Uterus (tissue), 4 donors: ENCODE measurements around the gene IQCE. TPM values are rescaled to one million over a fixed set of nuclear protein-coding genes. Genes with fewer than 3 reads are reported as not detected.

Experiments used
- DNase-seq, 2 donors: peaks; one replicate each; pipeline ENCODE4 v3.0.0-alpha.2; 2019 to 2020
- H3K27ac ChIP-seq, 2 donors: fragments of 200-600 bp; sonication (generic); 1 replicate in 1 of 2; 2 replicates in 1 of 2; pipeline ENCODE4 v1.5.1; 2016 to 2018
- H3K27me3 ChIP-seq, 2 donors: fragments of 200-600 bp; sonication (generic); one replicate each; pipeline ENCODE4 v1.5.1; 2018 to 2019; ENCODE audit warnings: control low read depth in 1 of 2
- H3K36me3 ChIP-seq, 2 donors: fragments of 200-600 bp; sonication (generic); one replicate each; pipeline ENCODE4 v1.5.1; 2019; ENCODE audit warnings: control low read depth in 1 of 2
- H3K4me1 ChIP-seq, 2 donors: fragments of 200-600 bp; sonication (generic); one replicate each; pipeline ENCODE4 v1.5.1; 2018 to 2019; ENCODE audit warnings: control low read depth in 1 of 2
- H3K4me3 ChIP-seq, 2 donors: fragments of 200-600 bp; sonication (generic); 1 replicate in 1 of 2; 2 replicates in 1 of 2; pipeline ENCODE4 v1.5.1; 2018 to 2019; ENCODE audit warnings: mild to moderate bottlenecking in 1 of 2
- H3K9me3 ChIP-seq, 2 donors: fragments of 200-600 bp; sonication (generic); one replicate each; pipeline ENCODE4 v1.5.1; 2019; ENCODE audit warnings: control low read depth in 1 of 2
- CTCF ChIP-seq, 4 experiments: fragments of 200-600 bp in 2 of 4; fragments of 450-650 bp in 2 of 4; sonication (generic) in 2 of 4; IDR thresholded peaks; one replicate each; pipeline ENCODE4 v1.5.1; 2016 to 2019; ENCODE audit warnings: antibody characterized with exemption in 4 of 4, mild to moderate bottlenecking in 2 of 4, moderate library complexity in 1 of 4
- POLR2A ChIP-seq, 2 donors: fragments of 450-650 bp; IDR thresholded peaks; one replicate each; pipeline ENCODE4 v1.6.1; 2016; ENCODE audit warnings: antibody characterized with exemption in 2 of 2, mild to moderate bottlenecking in 1 of 2, moderate library complexity in 1 of 2
- intact Hi-C: fragments of 100-400 bp; cut with DNase I; formaldehyde crosslinking; loops from one replicate; pipeline ENCODE4 v1.15.1; 2023; ENCODE audit warnings: low total_unique reads
- total RNA-seq, 4 donors: library from RNA; depleted of rRNA in 3 of 4; stranded (reverse); fragments of >200 nt in 3 of 4; gene quantifications; one replicate each; pipeline versions ENCODE4 v1.1.0 to v1.2.4, GENCODE V29; 2014 to 2023
- donor health status: DM: yes; HTN: yes; CAD: no.

Gene IQCE
- total RNA-seq, 4 donors from 2014 or later = 6.8 to 28.0 (median 16.9) TPM

GRCh38 chr7:2637066-2637471 lies 78.3 kb downstream of the IQCE start:
- Histone ChIP-seq H3K27ac (no peak overlapping the region), H3K9me3 (no peaks in the 10 kb centered on the region), H3K27me3 (no peaks in the 10 kb centered on the region), H3K36me3 (no peaks in the 10 kb centered on the region), H3K4me3 (no peak overlapping the region), H3K4me1 (peaks cover 6 to 40% of the 10 kb centered on the region in 2 donors)
- intact Hi-C loops = no loop called here
- no peak for TF ChIP-seq CTCF (IDR thresholded peaks at IDR 0.05)
- no peak for TF ChIP-seq POLR2A (IDR thresholded peaks at IDR 0.05)
- DNase-seq = no peak

- H3K27ac ChIP-seq = peak overlapping the region in 1 of 2 donors; percentile 0
- H3K27me3 ChIP-seq = no peaks in the 10 kb centered on the region
- H3K9me3 ChIP-seq = no peaks in the 10 kb centered on the region
- intact Hi-C loops = no loop called here
- H3K36me3 ChIP-seq = no peaks in the 10 kb centered on the region
- no peak for TF ChIP-seq CTCF (IDR thresholded peaks at IDR 0.05)
- TF ChIP-seq POLR2A (IDR thresholded peaks at IDR 0.05) = no peak
- H3K4me3 ChIP-seq = no peak overlapping the region
- peaks cover 6 to 40% of the 10 kb centered on the region in 2 donors for H3K4me1 ChIP-seq
- peak in 1 of 2 donors; percentile 33 for DNase-seq
Observed at GRCh38 chr7:2637505-2638223, 78.9 kb downstream of the IQCE start.

- Histone ChIP-seq H3K9me3 (no peaks in the 10 kb centered on the region), H3K36me3 (no peaks in the 10 kb centered on the region), H3K27ac (peak overlapping the region in 1 of 2 donors; percentile 0), H3K27me3 (no peaks in the 10 kb centered on the region), H3K4me3 (no peak overlapping the region), H3K4me1 (peaks cover 6 to 40% of the 10 kb centered on the region in 2 donors)
- TF ChIP-seq POLR2A (IDR thresholded peaks at IDR 0.05) (no peak), CTCF (IDR thresholded peaks at IDR 0.05) (no peak)
- intact Hi-C loops = no loop called here
- peak; percentile 30 to 61 for DNase-seq
Observed at GRCh38 chr7:2638224-2638991, 79.6 kb downstream of the IQCE start.

GRCh38 chr7:2639181-2639681 lies 80.5 kb downstream of the IQCE start:
- Histone ChIP-seq H3K4me1 (peaks cover 6 to 32% of the 10 kb centered on the region in 2 donors), H3K36me3 (no peaks in the 10 kb centered on the region)
- TF ChIP-seq CTCF (IDR thresholded peaks at IDR 0.05) (no peak), POLR2A (IDR thresholded peaks at IDR 0.05) (no peak)

More at GRCh38 chr7:2639181-2639681, 80.5 kb downstream of the IQCE start:
- Histone ChIP-seq H3K27ac (no peak overlapping the region), H3K27me3 (no peaks in the 10 kb centered on the region), H3K4me3 (no peak overlapping the region), H3K9me3 (no peaks in the 10 kb centered on the region)
- DNase-seq = no peak
- intact Hi-C loops = no loop called here
